H1 (cell line): ENCODE results near the gene DLG5. TPM values are rescaled to one million over a fixed set of nuclear protein-coding genes. Genes with fewer than 3 reads are reported as not detected.

Experiments used
- CTCF ChIA-PET: fragments of 300-600 bp; sonication (Branson Sonifier 250); formaldehyde crosslinking; loops from one replicate; lab custom pipeline; 2021; ENCODE audit not compliant: partially characterized antibody; lab: Charles Lee
- POLR2A ChIA-PET: fragments of 300-600 bp; sonication (Branson Sonifier 250); formaldehyde crosslinking; loops from one replicate; lab custom pipeline; 2021; ENCODE audit warnings: inconsistent platforms; ENCODE audit not compliant: partially characterized antibody; lab: Charles Lee
- DNase-seq, 2 experiments: peaks; one replicate each; pipeline versions ENCODE4 v3.0.0 to v3.0.0-alpha.2; 2010 to 2022; ENCODE audit warnings: low spot score in 2 of 2, low read depth in 1 of 2, mixed read lengths in 1 of 2
- FAIRE-seq: peaks from 2 replicates; lab custom pipeline; 2011; peaks lifted over from hg19 to GRCh38; lab: Jason Lieb, UNC
- H2AFZ ChIP-seq: 2 replicates; pipeline ENCODE4 v1.8.1; 2012; ENCODE audit warnings: low read length, inconsistent platforms
- H2AK5ac ChIP-seq: 2 replicates; pipeline ENCODE4 v1.6.1; 2013; ENCODE audit warnings: low read depth, low read length
- H2BK120ac ChIP-seq: replicated peaks from 2 replicates; pipeline ENCODE3; 2013; ENCODE audit warnings: low read depth, low read length, inconsistent platforms
- H2BK12ac ChIP-seq: 2 replicates; pipeline ENCODE4 v1.6.1; 2013; ENCODE audit warnings: low read depth, low read length
- H2BK15ac ChIP-seq: 2 replicates; pipeline ENCODE4 v1.6.1; 2013; ENCODE audit warnings: low read length
- H2BK20ac ChIP-seq: 2 replicates; pipeline ENCODE4 v1.6.1; 2013; ENCODE audit warnings: low read length
- H2BK5ac ChIP-seq: 2 replicates; pipeline ENCODE4 v1.6.1; 2013; ENCODE audit warnings: low read depth, low read length
- H3K14ac ChIP-seq: 2 replicates; pipeline ENCODE4 v1.6.1; 2013; ENCODE audit warnings: inconsistent platforms; ENCODE audit not compliant: insufficient read length
- H3K18ac ChIP-seq: 2 replicates; pipeline ENCODE4 v1.6.1; 2013; ENCODE audit warnings: low read length; ENCODE audit errors: extremely low read depth
- H3K23ac ChIP-seq: 2 replicates; pipeline ENCODE4 v1.6.1; 2013; ENCODE audit warnings: inconsistent platforms; ENCODE audit not compliant: insufficient read length
- H3K23me2 ChIP-seq: 2 replicates; pipeline ENCODE4 v1.6.1; 2013; ENCODE audit warnings: low read depth, low read length
- H3K27ac ChIP-seq: 2 replicates; pipeline ENCODE4 v1.6.1; 2011; ENCODE audit warnings: low read depth, low read length, inconsistent platforms
- H3K27me3 ChIP-seq, 4 experiments: replicated peaks in 1 of 4; 1 replicate in 1 of 4; 2 replicates in 3 of 4; pipeline versions ENCODE4 v1.6.1 to v1.8.1; 2011 to 2013; ENCODE audit warnings: low read length in 3 of 4, mild to moderate bottlenecking in 3 of 4, inconsistent platforms in 2 of 4, mixed read lengths in 2 of 4, moderate library complexity in 1 of 4; ENCODE audit not compliant: control insufficient read depth in 3 of 4, insufficient read depth in 3 of 4; ENCODE audit errors: extremely low read depth in 1 of 4
- H3K36me3 ChIP-seq, 4 experiments: 2 replicates each; pipeline versions ENCODE4 v1.6.1 to v1.8.1; 2011 to 2013; ENCODE audit warnings: mild to moderate bottlenecking in 4 of 4, low read length in 3 of 4, moderate library complexity in 2 of 4, control low read depth in 1 of 4, inconsistent platforms in 1 of 4; ENCODE audit not compliant: insufficient read depth in 4 of 4, control insufficient read depth in 2 of 4
- H3K4ac ChIP-seq: replicated peaks from 2 replicates; pipeline ENCODE3; 2013; ENCODE audit warnings: low read length, low read depth, mixed read lengths, inconsistent platforms; ENCODE audit not compliant: insufficient read length
- H3K4me1 ChIP-seq, 4 experiments: replicated peaks in 1 of 4; 1 replicate in 1 of 4; 2 replicates in 3 of 4; pipeline versions ENCODE4 v1.6.1 to v1.8.1; 2011 to 2013; ENCODE audit warnings: low read length in 3 of 4, inconsistent platforms in 2 of 4, mixed read lengths in 1 of 4; ENCODE audit not compliant: insufficient read depth in 4 of 4, control insufficient read depth in 3 of 4
- H3K4me2 ChIP-seq, 2 experiments: 2 replicates each; pipeline versions ENCODE4 v1.6.1 to v1.8.1; 2011 to 2013; ENCODE audit warnings: low read depth in 2 of 2, low read length in 2 of 2, control low read depth in 1 of 2, inconsistent platforms in 1 of 2, mild to moderate bottlenecking in 1 of 2; ENCODE audit not compliant: insufficient read depth in 1 of 2
- H3K4me3 ChIP-seq, 4 experiments: fragments of 200-600, 300-600 bp in 1 of 4; sonication (generic), shearing (Covaris generic), sonication (Bioruptor Twin) in 1 of 4; 2 replicates each; pipeline versions ENCODE4 v1.5.1 to v1.8.1; 2011 to 2016; ENCODE audit warnings: low read length in 4 of 4, low read depth in 3 of 4, control low read depth in 2 of 4, inconsistent platforms in 2 of 4, mild to moderate bottlenecking in 2 of 4, mixed read lengths in 1 of 4, moderate library complexity in 1 of 4; ENCODE audit not compliant: insufficient read depth in 2 of 4; ENCODE audit errors: extremely low read depth in 1 of 4
- H3K56ac ChIP-seq: replicated peaks from 2 replicates; pipeline ENCODE3; 2013; ENCODE audit warnings: low read depth, mild to moderate bottlenecking, mixed read lengths, low read length, inconsistent platforms; ENCODE audit not compliant: insufficient read length
- H3K79me1 ChIP-seq: 2 replicates; pipeline ENCODE4 v1.6.1; 2013; ENCODE audit warnings: low read depth, low read length, control low read depth
- H3K79me2 ChIP-seq, 2 experiments: 2 replicates each; pipeline versions ENCODE4 v1.6.1 to v1.8.1; 2012 to 2013; ENCODE audit warnings: low read length in 2 of 2, mild to moderate bottlenecking in 2 of 2, inconsistent platforms in 1 of 2; ENCODE audit not compliant: insufficient read depth in 2 of 2, control insufficient read depth in 1 of 2
- H3K9ac ChIP-seq, 4 experiments: replicated peaks in 1 of 4; 1 replicate in 1 of 4; 2 replicates in 3 of 4; pipeline versions ENCODE4 v1.6.1 to v1.8.1; 2011 to 2013; ENCODE audit warnings: low read depth in 3 of 4, low read length in 3 of 4, control low read depth in 2 of 4, mild to moderate bottlenecking in 2 of 4, moderate library complexity in 2 of 4, inconsistent platforms in 1 of 4; ENCODE audit errors: extremely low read depth in 1 of 4
- H3K9me3 ChIP-seq, 2 experiments: 2 replicates each; pipeline versions ENCODE4 v1.6.1 to v1.8.1; 2012 to 2013; ENCODE audit warnings: mild to moderate bottlenecking in 2 of 2, moderate library complexity in 2 of 2, control low read depth in 1 of 2, inconsistent platforms in 1 of 2, low read depth in 1 of 2, low read length in 1 of 2, mixed read lengths in 1 of 2; ENCODE audit not compliant: insufficient read depth in 2 of 2
- H4K20me1 ChIP-seq, 2 experiments: replicated peaks in 1 of 2; 2 replicates each; pipeline versions ENCODE3 to v1.8.1; 2011 to 2013; ENCODE audit warnings: inconsistent platforms in 2 of 2, low read length in 2 of 2, mild to moderate bottlenecking in 1 of 2; ENCODE audit not compliant: insufficient read depth in 2 of 2, control insufficient read depth in 1 of 2
- H4K5ac ChIP-seq: 2 replicates; pipeline ENCODE4 v1.6.1; 2013; ENCODE audit warnings: low read length, low read depth, mixed read lengths, inconsistent platforms; ENCODE audit not compliant: insufficient read length
- H4K8ac ChIP-seq: 2 replicates; pipeline ENCODE4 v1.8.0; 2013; ENCODE audit warnings: mild to moderate bottlenecking, moderate library complexity, low read length, inconsistent platforms; ENCODE audit not compliant: insufficient read depth; ENCODE audit errors: extremely low read depth
- H4K91ac ChIP-seq: replicated peaks from 2 replicates; pipeline ENCODE3; 2013; ENCODE audit warnings: low read length, mixed read lengths, inconsistent platforms; ENCODE audit not compliant: insufficient read length
- HDAC6 ChIP-seq: IDR thresholded peaks from one replicate; pipeline ENCODE4 v1.7.1; 2012; ENCODE audit warnings: low read depth, mild to moderate bottlenecking, inconsistent platforms, low read length, moderate library complexity
- KDM1A ChIP-seq: fragments of 200-600, 300-600 bp; sonication (generic); IDR thresholded peaks from 2 replicates; pipeline ENCODE4 v1.7.1; 2016; ENCODE audit warnings: mild to moderate bottlenecking, low read length, borderline replicate concordance
- WGBS, 2 experiments: shearing (Covaris generic) in 1 of 2; methylation state at CpG; one replicate each; pipeline versions ENCODE4 v1.1.6 to v1.1.7; 2013 to 2015; ENCODE audit warnings: low lambda C conversion rate in 2 of 2, mixed read lengths in 2 of 2, inconsistent platforms in 1 of 2, low coverage in 1 of 2, missing lambda C conversion rate in 1 of 2; ENCODE audit not compliant: insufficient replicate concordance in 2 of 2, insufficient coverage in 1 of 2, insufficient read length in 1 of 2; ENCODE audit errors: extremely low coverage in 1 of 2, missing lambda C conversion rate in 1 of 2; 5-methylcytosine and 5-hydroxymethylcytosine counted together
- polyA plus RNA-seq, 7 experiments: library from polyadenylated mRNA; depleted of rRNA in 3 of 7; stranded (reverse) in 5 of 7; unstranded in 2 of 7; fragments of >200 nt in 5 of 7; fragments of 200-250 nt in 2 of 7; gene quantifications; 1 replicate in 5 of 7; 2 replicates in 1 of 7; 4 replicates in 1 of 7; pipeline versions ENCODE4 v1.2.1 to v1.2.3, GENCODE V29; 2011 to 2013; ENCODE audit warnings: missing spikeins in 2 of 7, mixed read lengths in 2 of 7
- total RNA-seq: library from RNA; stranded (reverse); fragmentation: NEBNext Ultra II Directional; extraction: Animal tissue kit (Norgen Biotek cat#: 25700); gene quantifications from 2 replicates; pipeline ENCODE4 v1.2.1, GENCODE V29; 2021

The DLG5 gene
- total and polyA plus RNA-seq, 2 of the 8 experiments (the other 6 are each of a cell fraction or from before 2014, with no cell fraction given) = 15.6 to 71.4 TPM

DNA sequence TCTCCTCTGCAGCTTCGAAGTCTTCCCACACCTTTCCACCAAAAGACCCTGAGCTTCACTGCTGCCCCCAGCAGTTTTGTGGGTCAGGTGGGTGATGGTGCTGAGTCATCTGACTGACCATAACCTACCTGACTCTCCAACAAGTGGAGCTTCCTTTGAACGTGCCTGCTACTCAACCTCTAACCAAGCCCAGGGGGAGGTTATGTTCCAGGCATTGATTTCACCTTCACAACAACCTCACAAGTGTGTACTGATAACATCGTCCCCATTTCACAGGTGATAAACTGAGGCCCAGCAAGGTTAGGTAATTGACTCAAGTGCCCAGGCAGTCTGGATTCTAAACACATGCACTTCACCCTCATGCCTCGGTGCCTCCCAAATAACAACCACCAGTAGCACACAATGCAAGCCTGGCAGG is 66.7 kb downstream of the DLG5 start:
- Histone ChIP-seq H2BK12ac (no peak overlapping the region), H4K8ac (no peak overlapping the region), H4K91ac (no peak overlapping the region), H3K27ac (no peak overlapping the region), H3K14ac (no peak overlapping the region), H3K79me1 (peaks cover 4% of the 10 kb centered on the region; the same call in 1 of the 2 replicates), H3K4me2 (no peak overlapping the region), H4K20me1 (no peaks in the 10 kb centered on the region), H3K9ac (no peak overlapping the region), H2AK5ac (no peak overlapping the region), H2BK20ac (no peak overlapping the region), H3K9me3 (no peaks in the 10 kb centered on the region), H2BK120ac (no peak overlapping the region), H3K36me3 (no peaks in the 10 kb centered on the region; a peak in 1 of 8 replicates), H3K4me1 (peaks cover 0 to 6% (median 4%) of the 10 kb centered on the region in 4 experiments; a peak in 4 of 7 replicates), H3K4ac (no peak overlapping the region), H3K56ac (no peak overlapping the region), H3K23ac (no peak overlapping the region), H3K4me3 (no peak overlapping the region), H3K27me3 (no peaks in the 10 kb centered on the region), H2BK5ac (no peak overlapping the region)
- ChIA-PET POLR2A (interaction anchor here (1.0 kb wide), 1 partner anchor 10 kb away, joined by 3 read pairs; no protein-coding TSS in a partner anchor), CTCF (interaction anchor here (0.7 to 3.5 kb wide), 7 partner anchors 13 to 67 kb away, joined by 3 to 15 read pairs (median 4); partner anchors contain the start of gene DLG5)
- DNase-seq = no peak
- WGBS, 2 experiments = 80% methylated on average over 4 of the region's 4 CpGs; no CpG with 5 or more reads in 1 of the 2 experiments
- TF ChIP-seq KDM1A (peak; percentile 64; the same call in 1 of the 2 replicates), HDAC6 (no peak)
- TF ChIP-seq, all 59 proteins: peak for 1
- peaks cover 0 to 24% of the 10 kb centered on the region in 2 experiments; a peak in 2 of 4 replicates for H3K79me2 ChIP-seq
- no peak overlapping the region for H2AFZ ChIP-seq
- H4K5ac ChIP-seq = no peak overlapping the region
- no peak overlapping the region for H3K18ac ChIP-seq
- H3K23me2 ChIP-seq = no peaks in the 10 kb centered on the region
- no peak for FAIRE-seq
- H2BK15ac ChIP-seq = no peak overlapping the region
